ENCODE measurements around the gene A2M. TPM values are rescaled to one million over a fixed set of nuclear protein-coding genes. Genes with fewer than 3 reads are reported as not detected.

Gene A2M
- total and polyA plus RNA-seq, 2 of the 13 experiments (the other 11 are each of a cell fraction or from before 2014, with no cell fraction given), result 2,807 to 6,551 TPM

- TF ChIP-seq MTF2 (CRISPR knock-in tag; IDR thresholded peaks at IDR 0.05; ENCODE audit: borderline replicate concordance) (no peak), MEF2D (CRISPR knock-in tag; IDR thresholded peaks at IDR 0.05) (peak; percentile 100), TAF1 (CRISPR knock-in tag; IDR thresholded peaks at IDR 0.05) (peak; percentile 92), ATF4 (CRISPR knock-in tag; IDR thresholded peaks at IDR 0.05) (peak in 1 of 2 experiments; percentile 84; a peak in 2 of 4 replicates), POLR2A (IDR thresholded peaks at IDR 0.05; ENCODE audit: insufficient read depth in 1 of 2, low read depth in 2 of 2, low read length in 2 of 2) (peak; percentile 98 to 99), ZNF121 (CRISPR knock-in tag; IDR thresholded peaks at IDR 0.05) (peak; percentile 49; the same call in 1 of the 2 replicates), CEBPG (CRISPR knock-in tag; IDR thresholded peaks at IDR 0.05) (peak; percentile 55), HNF1A (IDR thresholded peaks at IDR 0.05; ENCODE audit: low read depth) (peak; percentile 67), HNF1A (CRISPR knock-in tag; IDR thresholded peaks at IDR 0.05; ENCODE audit: borderline replicate concordance) (peak; percentile 93; the same call in 1 of the 2 replicates), MLLT10 (CRISPR knock-in tag; IDR thresholded peaks at IDR 0.05) (peak; percentile 82; the same call in 1 of the 2 replicates), ZNF329 (CRISPR knock-in tag; IDR thresholded peaks at IDR 0.05; ENCODE audit: low read depth) (peak; percentile 73; the same call in 1 of the 2 replicates), RARA (CRISPR knock-in tag; IDR thresholded peaks at IDR 0.05) (peak; percentile 98), ZNF143 (CRISPR knock-in tag; IDR thresholded peaks at IDR 0.05) (no peak), NBN (conservative IDR thresholded peaks at IDR 0.05) (no peak), IRX3 (CRISPR knock-in tag; IDR thresholded peaks at IDR 0.05; ENCODE audit: borderline replicate concordance, low read depth) (no peak), ZNF644 (CRISPR knock-in tag; IDR thresholded peaks at IDR 0.05; ENCODE audit: low read depth) (peak; percentile 50; the same call in 1 of the 2 replicates), DZIP1 (CRISPR knock-in tag; IDR thresholded peaks at IDR 0.05) (no peak), FOXO4 (CRISPR knock-in tag; conservative IDR thresholded peaks at IDR 0.05) (no peak), SOX5 (CRISPR knock-in tag; IDR thresholded peaks at IDR 0.05; ENCODE audit: borderline replicate concordance) (peak; percentile 92), ONECUT2 (CRISPR knock-in tag; IDR thresholded peaks at IDR 0.05) (peak; percentile 48), ZNF619 (CRISPR knock-in tag; IDR thresholded peaks at IDR 0.05) (0 out of 2 replicates have a peak, but pooled peaks have one; percentile 42), ZNF678 (CRISPR knock-in tag; IDR thresholded peaks at IDR 0.05) (no peak)
Measured at GRCh38 chr12:9115731-9116559, at the start of gene A2M (continued).

All from HepG2 (cell line).